Left lung (tissue), 10 donors: ENCODE results near the gene FGGY. TPM values are rescaled to one million over a fixed set of nuclear protein-coding genes. Genes with fewer than 3 reads are reported as not detected.

ENCODE experiments used
- ATAC-seq: fragments of 200-7000 bp; cut with Tn5 transposase; one replicate; pipeline ENCODE4 v1.9.1; 2020; ENCODE audit warnings: moderate library complexity
- DNase-seq, 4 donors: peaks; one replicate each; pipeline ENCODE4 v3.0.0-alpha.2; 2013 to 2020
- H3K27ac ChIP-seq, 2 donors: fragments of 200-600 bp; sonication (generic) in 1 of 2; one replicate each; pipeline versions ENCODE4 v1.5.0 to v1.8.0; 2020 to 2021
- H3K27me3 ChIP-seq, 2 donors: fragments of 200-600 bp; sonication (generic) in 1 of 2; one replicate each; pipeline versions ENCODE4 v1.5.0 to v1.8.0; 2020 to 2021
- H3K36me3 ChIP-seq, 2 donors: fragments of 200-600 bp; sonication (generic) in 1 of 2; one replicate each; pipeline versions ENCODE4 v1.5.0 to v1.8.0; 2020 to 2021
- H3K4me1 ChIP-seq, 2 donors: fragments of 200-600 bp; one replicate each; pipeline ENCODE4 v1.8.0; 2021
- H3K4me3 ChIP-seq, 2 donors: fragments of 200-600 bp; sonication (generic) in 1 of 2; one replicate each; pipeline versions ENCODE4 v1.5.0 to v1.8.0; 2020 to 2021; ENCODE audit warnings: mild to moderate bottlenecking in 1 of 2
- H3K9me3 ChIP-seq, 2 donors: fragments of 200-600 bp; sonication (generic) in 1 of 2; one replicate each; pipeline versions ENCODE4 v1.5.0 to v1.8.0; 2020 to 2021
- CTCF ChIP-seq, 2 donors: fragments of 200-600 bp; sonication (generic) in 1 of 2; IDR thresholded peaks; one replicate each; pipeline versions ENCODE4 v1.5.0 to v1.8.0; 2021; ENCODE audit warnings: antibody characterized with exemption in 2 of 2
- intact Hi-C, 2 donors: fragments of 100-400 bp; cut with DNase I; formaldehyde crosslinking; loops; one replicate each; pipeline versions ENCODE4 v1.11.2 to v1.14.2; 2022
- polyA plus RNA-seq, 6 donors: library from polyadenylated mRNA; unstranded; fragments of 120-200 nt; gene quantifications; one replicate each; pipeline ENCODE4 v1.2.1, GENCODE V29; 2013; ENCODE audit not compliant: insufficient read length in 6 of 6
- total RNA-seq, 2 donors: library from RNA; stranded (reverse); fragmentation: NEBNext Ultra II Directional; extraction: Animal tissue kit (Norgen Biotek cat#: 25700); gene quantifications; one replicate each; pipeline ENCODE4 v1.2.1, GENCODE V29; 2021
- donor health status: DM: no; HTN: yes; CAD: no.
- donor health status: DM: no; HTN: no; CAD: no.

The FGGY gene
- total and polyA plus RNA-seq, 8 donors, result 13.5 to 22.7 (median 18.4) TPM

GRCh38 chr1:59314776-59315528 is 18.1 kb downstream of the FGGY start:
- Histone ChIP-seq H3K27me3 (no peaks in the 10 kb centered on the region), H3K4me3 (no peak overlapping the region), H3K27ac (no peak overlapping the region), H3K36me3 (no peaks in the 10 kb centered on the region), H3K4me1 (peaks cover 3 to 32% of the 10 kb centered on the region in 2 donors), H3K9me3 (no peaks in the 10 kb centered on the region)
- intact Hi-C loops, result no loop called here
- TF ChIP-seq CTCF (IDR thresholded peaks at IDR 0.05), result no peak
- no peak for DNase-seq
- ATAC-seq, result no peak

GRCh38 chr1:59315529-59316463 is 18.9 kb downstream of the FGGY start:
- Histone ChIP-seq H3K36me3 (no peaks in the 10 kb centered on the region), H3K27me3 (no peaks in the 10 kb centered on the region), H3K27ac (peak overlapping the region in 1 of 2 donors; percentile 44), H3K9me3 (no peaks in the 10 kb centered on the region), H3K4me3 (no peak overlapping the region), H3K4me1 (peaks cover 3 to 32% of the 10 kb centered on the region in 2 donors)
- intact Hi-C loops, result no loop called here
- no peak for DNase-seq
- ATAC-seq, result peak; percentile 10
- TF ChIP-seq CTCF (IDR thresholded peaks at IDR 0.05), result no peak

- Histone ChIP-seq H3K4me3 (no peak overlapping the region), H3K27me3 (no peaks in the 10 kb centered on the region), H3K27ac (peak overlapping the region; percentile 18 to 44), H3K36me3 (no peaks in the 10 kb centered on the region), H3K9me3 (no peaks in the 10 kb centered on the region), H3K4me1 (peaks cover 3 to 32% of the 10 kb centered on the region in 2 donors)
- ATAC-seq, result peak; percentile 63
- no peak for TF ChIP-seq CTCF (IDR thresholded peaks at IDR 0.05)
- peak in 1 of 4 donors; percentile 77 for DNase-seq
- intact Hi-C loops, result no loop called here
Measured at GRCh38 chr1:59316497-59317128, 19.7 kb downstream of the FGGY start.

GRCh38 chr1:59317343-59317742 is 20.4 kb downstream of the FGGY start:
- Histone ChIP-seq H3K27ac (peak overlapping the region; percentile 18 to 44), H3K4me3 (no peak overlapping the region), H3K9me3 (no peaks in the 10 kb centered on the region), H3K36me3 (no peaks in the 10 kb centered on the region), H3K4me1 (peaks cover 3 to 32% of the 10 kb centered on the region in 2 donors), H3K27me3 (no peaks in the 10 kb centered on the region)
- intact Hi-C loops, result no loop called here
- no peak for DNase-seq
- no peak for ATAC-seq
- TF ChIP-seq CTCF (IDR thresholded peaks at IDR 0.05), result no peak
